K562 (cell line): Measurements from ENCODE around the gene CS. TPM values are rescaled to one million over a fixed set of nuclear protein-coding genes. Genes with fewer than 3 reads are reported as not detected.

Experiments
- BDP1 ChIP-seq: IDR thresholded peaks from 3 replicates; pipeline ENCODE4 v1.6.1; 2011; ENCODE audit not compliant: insufficient read length, insufficient read depth
- BRCA1 ChIP-seq, 2 experiments: fragments of 450-650 bp in 1 of 2; sonication (generic) in 1 of 2; formaldehyde crosslinking in 1 of 2; IDR thresholded peaks; 2 replicates each; pipeline versions ENCODE4 v1.5.0 to v1.6.1; 2017 to 2020; ENCODE audit warnings: mild to moderate bottlenecking in 1 of 2, missing genetic modification reagents in 1 of 2
- CC2D1A ChIP-seq: fragments of 450-650 bp; IDR thresholded peaks from 2 replicates; pipeline ENCODE4 v1.6.1; 2017; ENCODE audit warnings: mild to moderate bottlenecking
- IRF9 ChIP-seq: fragments of 450-650 bp; IDR thresholded peaks from 2 replicates; pipeline ENCODE4 v1.6.1; 2016; ENCODE audit warnings: missing biosample characterization, missing genetic modification characterization
- KLF10 ChIP-seq: fragments of 250-450 bp; sonication (Bioruptor Pico); IDR thresholded peaks from 2 replicates; pipeline ENCODE4 v1.6.1; 2021; ENCODE audit warnings: matching md5 sums
- MYBL2 ChIP-seq, 2 experiments: fragments of 450-650 bp in 1 of 2; sonication (generic) in 1 of 2; formaldehyde crosslinking in 1 of 2; IDR thresholded peaks; 2 replicates each; pipeline versions ENCODE4 v1.6.1 to v1.8.1; 2017 to 2022; ENCODE audit warnings: borderline replicate concordance in 1 of 2, inconsistent platforms in 1 of 2, low read depth in 1 of 2, mild to moderate bottlenecking in 1 of 2, missing genetic modification reagents in 1 of 2, moderate library complexity in 1 of 2
- STAT5A ChIP-seq: IDR thresholded peaks from 2 replicates; pipeline ENCODE4 v1.6.1; 2012; ENCODE audit warnings: low read length, inconsistent platforms, borderline replicate concordance
- TRIM24 ChIP-seq, 2 experiments: fragments of 450-650 bp; IDR thresholded peaks; 2 replicates each; pipeline ENCODE4 v1.6.1; 2016
- ZNF408 ChIP-seq: fragments of 250-450 bp; sonication (Bioruptor Pico); IDR thresholded peaks from 2 replicates; pipeline ENCODE4 v1.4.0; 2020; ENCODE audit warnings: low read depth, mild to moderate bottlenecking, moderate library complexity
- polyA plus RNA-seq, 8 experiments: library from polyadenylated mRNA; depleted of rRNA in 4 of 8; stranded (reverse) in 5 of 8; unstranded in 3 of 8; fragments of >200 nt; fragmentation: Nextera tagmentation in 2 of 8; fragmentation: Illumina TruSeq in 1 of 8; extraction: Ambion mirVana in 2 of 8; extraction: Trizol in 1 of 8; gene quantifications; 2 replicates each; pipeline versions ENCODE4 v1.2.1 to v1.2.3, GENCODE V29; 2011 to 2014; ENCODE audit warnings: inconsistent platforms in 1 of 8, missing spikeins in 1 of 8
- total RNA-seq, 7 experiments: library from RNA; depleted of rRNA in 6 of 7; stranded (reverse); fragments of >200 nt in 6 of 7; fragmentation: Illumina TruSeq in 2 of 7; extraction: Trizol in 2 of 7; gene quantifications; 2 replicates each; pipeline versions ENCODE4 v1.2.1 to v1.2.3, GENCODE V29; 2011 to 2021; ENCODE audit warnings: low replicate concordance in 1 of 7
- TF ChIP-seq, protein P1 (sequence below): sonication (generic); formaldehyde crosslinking; IDR thresholded peaks from 2 replicates; pipeline ENCODE4 v1.8.1; 2023; ENCODE audit warnings: missing genetic modification reagents, mild to moderate bottlenecking, borderline replicate concordance
- TF ChIP-seq, protein P2 (sequence below): fragments of 450-650 bp; formaldehyde crosslinking; conservative IDR thresholded peaks from 2 replicates; pipeline ENCODE4 v1.4.0; 2022; ENCODE audit warnings: mild to moderate bottlenecking, missing genetic modification characterization

The CS gene
- total and polyA plus RNA-seq, 9 of the 15 experiments (the other 6 are each of a cell fraction or from before 2014, with no cell fraction given): 99.9 to 390 (median 149) TPM

- TF ChIP-seq, protein P1, sequence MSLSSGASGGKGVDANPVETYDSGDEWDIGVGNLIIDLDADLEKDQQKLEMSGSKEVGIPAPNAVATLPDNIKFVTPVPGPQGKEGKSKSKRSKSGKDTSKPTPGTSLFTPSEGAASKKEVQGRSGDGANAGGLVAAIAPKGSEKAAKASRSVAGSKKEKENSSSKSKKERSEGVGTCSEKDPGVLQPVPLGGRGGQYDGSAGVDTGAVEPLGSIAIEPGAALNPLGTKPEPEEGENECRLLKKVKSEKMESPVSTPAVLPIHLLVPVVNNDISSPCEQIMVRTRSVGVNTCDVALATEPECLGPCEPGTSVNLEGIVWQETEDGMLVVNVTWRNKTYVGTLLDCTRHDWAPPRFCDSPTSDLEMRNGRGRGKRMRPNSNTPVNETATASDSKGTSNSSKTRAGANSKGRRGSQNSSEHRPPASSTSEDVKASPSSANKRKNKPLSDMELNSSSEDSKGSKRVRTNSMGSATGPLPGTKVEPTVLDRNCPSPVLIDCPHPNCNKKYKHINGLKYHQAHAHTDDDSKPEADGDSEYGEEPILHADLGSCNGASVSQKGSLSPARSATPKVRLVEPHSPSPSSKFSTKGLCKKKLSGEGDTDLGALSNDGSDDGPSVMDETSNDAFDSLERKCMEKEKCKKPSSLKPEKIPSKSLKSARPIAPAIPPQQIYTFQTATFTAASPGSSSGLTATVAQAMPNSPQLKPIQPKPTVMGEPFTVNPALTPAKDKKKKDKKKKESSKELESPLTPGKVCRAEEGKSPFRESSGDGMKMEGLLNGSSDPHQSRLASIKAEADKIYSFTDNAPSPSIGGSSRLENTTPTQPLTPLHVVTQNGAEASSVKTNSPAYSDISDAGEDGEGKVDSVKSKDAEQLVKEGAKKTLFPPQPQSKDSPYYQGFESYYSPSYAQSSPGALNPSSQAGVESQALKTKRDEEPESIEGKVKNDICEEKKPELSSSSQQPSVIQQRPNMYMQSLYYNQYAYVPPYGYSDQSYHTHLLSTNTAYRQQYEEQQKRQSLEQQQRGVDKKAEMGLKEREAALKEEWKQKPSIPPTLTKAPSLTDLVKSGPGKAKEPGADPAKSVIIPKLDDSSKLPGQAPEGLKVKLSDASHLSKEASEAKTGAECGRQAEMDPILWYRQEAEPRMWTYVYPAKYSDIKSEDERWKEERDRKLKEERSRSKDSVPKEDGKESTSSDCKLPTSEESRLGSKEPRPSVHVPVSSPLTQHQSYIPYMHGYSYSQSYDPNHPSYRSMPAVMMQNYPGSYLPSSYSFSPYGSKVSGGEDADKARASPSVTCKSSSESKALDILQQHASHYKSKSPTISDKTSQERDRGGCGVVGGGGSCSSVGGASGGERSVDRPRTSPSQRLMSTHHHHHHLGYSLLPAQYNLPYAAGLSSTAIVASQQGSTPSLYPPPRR (CRISPR knock-in tag): peak; percentile 46; the same call in 1 of the 2 replicates
- no peak for TF ChIP-seq KLF10 (CRISPR knock-in tag)
- no peak for TF ChIP-seq ZNF408 (CRISPR knock-in tag)
- no peak for TF ChIP-seq BDP1
- peak; percentile 16; the same call in 1 of the 2 replicates for TF ChIP-seq STAT5A
- TF ChIP-seq TRIM24 (IDR thresholded peaks at IDR 0.05): peak in 1 of 2 experiments; percentile 29; a peak in 1 of 4 replicates
- TF ChIP-seq IRF9 (tag): no peak
- peak; percentile 79 for TF ChIP-seq MYBL2 (IDR thresholded peaks at IDR 0.05; ENCODE audit: low read depth)
- no peak for TF ChIP-seq MYBL2 (CRISPR knock-in tag; IDR thresholded peaks at IDR 0.05; ENCODE audit: borderline replicate concordance)
- TF ChIP-seq BRCA1 (IDR thresholded peaks at IDR 0.05): no peak
- TF ChIP-seq BRCA1 (CRISPR knock-in tag; IDR thresholded peaks at IDR 0.05): no peak
- TF ChIP-seq, protein P2, sequence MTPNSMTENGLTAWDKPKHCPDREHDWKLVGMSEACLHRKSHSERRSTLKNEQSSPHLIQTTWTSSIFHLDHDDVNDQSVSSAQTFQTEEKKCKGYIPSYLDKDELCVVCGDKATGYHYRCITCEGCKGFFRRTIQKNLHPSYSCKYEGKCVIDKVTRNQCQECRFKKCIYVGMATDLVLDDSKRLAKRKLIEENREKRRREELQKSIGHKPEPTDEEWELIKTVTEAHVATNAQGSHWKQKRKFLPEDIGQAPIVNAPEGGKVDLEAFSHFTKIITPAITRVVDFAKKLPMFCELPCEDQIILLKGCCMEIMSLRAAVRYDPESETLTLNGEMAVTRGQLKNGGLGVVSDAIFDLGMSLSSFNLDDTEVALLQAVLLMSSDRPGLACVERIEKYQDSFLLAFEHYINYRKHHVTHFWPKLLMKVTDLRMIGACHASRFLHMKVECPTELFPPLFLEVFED: no peak; the same call in 1 of the 2 replicates
- peak; percentile 83 for TF ChIP-seq CC2D1A
Measured at GRCh38 chr12:56333679-56334489, 33.8 kb upstream of the CS start, which contains the start of gene PAN2 (continued).
